Dendritic cell treated with granulocyte-macrophage colony-stimulating factor and Interleukin-4, amounts not matched to agents 40 ng/mL and 50 ng/mL, for 4 days (primary cell): ENCODE measurements around the gene GJA1.
"Not testable (repeated sequence)": the region's sequence is repeated elsewhere in the genome, so short reads cannot be mapped to it uniquely, and the experiment has no call there.

Experiments
- H3K27ac Mint-ChIP-seq: one replicate; pipeline ENCODE4 v1.8.0; 2022; ENCODE audit warnings: mild to moderate bottlenecking, mixed read lengths
- H3K27me3 Mint-ChIP-seq: one replicate; pipeline ENCODE4 v1.8.0; 2022; ENCODE audit warnings: mild to moderate bottlenecking, mixed read lengths
- H3K36me3 Mint-ChIP-seq: one replicate; pipeline ENCODE4 v1.8.0; 2022; ENCODE audit warnings: low read depth, mixed read lengths
- H3K4me1 Mint-ChIP-seq: one replicate; pipeline ENCODE4 v1.8.0; 2022; ENCODE audit warnings: low read depth, mixed read lengths
- H3K4me3 Mint-ChIP-seq: one replicate; pipeline ENCODE4 v1.8.0; 2022; ENCODE audit warnings: mild to moderate bottlenecking, moderate library complexity, mixed read lengths
- H3K9me3 Mint-ChIP-seq: one replicate; pipeline ENCODE4 v1.8.0; 2022; ENCODE audit warnings: mixed read lengths
- intact Hi-C: fragments of 100-400 bp; cut with micrococcal nuclease; formaldehyde crosslinking; loops from one replicate; pipeline ENCODE4 v1.15.0; 2022

GJA1 gene

GRCh38 chr6:121435444-121436069 is at the start of gene GJA1:
GJA1 (plus strand) TSS chr6:121435646; CDS start chr6:121446848, 11,202 bp downstream.
- peaks cover 35% of the 10 kb centered on the region for H3K27me3 Mint-ChIP-seq
- intact Hi-C loops, result no loop called here
- H3K4me3 Mint-ChIP-seq, result no peak within 1 kb of the TSS
- no peaks in the 10 kb centered on the region for H3K9me3 Mint-ChIP-seq
- no peaks in the 10 kb centered on the region for H3K36me3 Mint-ChIP-seq
- no peak within 1 kb of the TSS for H3K27ac Mint-ChIP-seq
- H3K4me1 Mint-ChIP-seq, result peaks cover 18% of the 10 kb centered on the region

- H3K9me3 Mint-ChIP-seq, H3K4me3 Mint-ChIP-seq, H3K27me3 Mint-ChIP-seq, intact Hi-C loops, H3K36me3 Mint-ChIP-seq, H3K4me1 Mint-ChIP-seq, H3K27ac Mint-ChIP-seq: not testable (repeated sequence)
Measured at GRCh38 chr6:121386551-121386950, 48.9 kb upstream of the GJA1 start.

- intact Hi-C loops, result no loop called here
- H3K4me3 Mint-ChIP-seq, result no peak overlapping the region
- no peak overlapping the region for H3K27ac Mint-ChIP-seq
- no peaks in the 10 kb centered on the region for H3K9me3 Mint-ChIP-seq
- H3K4me1 Mint-ChIP-seq, result no peaks in the 10 kb centered on the region
- no peaks in the 10 kb centered on the region for H3K27me3 Mint-ChIP-seq
- H3K36me3 Mint-ChIP-seq, result no peaks in the 10 kb centered on the region
Measured at GRCh38 chr6:121389419-121389818, 46.0 kb upstream of the GJA1 start.

GRCh38 chr6:121393731-121394505 is 41.5 kb upstream of the GJA1 start:
- Mint-ChIP-seq H3K4me3 (no peak overlapping the region), H3K27me3 (no peaks in the 10 kb centered on the region), H3K4me1 (no peaks in the 10 kb centered on the region), H3K27ac (no peak overlapping the region), H3K9me3 (no peaks in the 10 kb centered on the region), H3K36me3 (no peaks in the 10 kb centered on the region)
- intact Hi-C loops, result no loop called here

GRCh38 chr6:121395736-121396135 is 39.7 kb upstream of the GJA1 start:
- intact Hi-C loops, result no loop called here
- Mint-ChIP-seq H3K4me3 (no peak overlapping the region), H3K36me3 (no peaks in the 10 kb centered on the region), H3K4me1 (no peaks in the 10 kb centered on the region), H3K9me3 (no peaks in the 10 kb centered on the region), H3K27me3 (no peaks in the 10 kb centered on the region), H3K27ac (no peak overlapping the region)

GRCh38 chr6:121397188-121397587 is 38.3 kb upstream of the GJA1 start:
- H3K27ac Mint-ChIP-seq, H3K4me1 Mint-ChIP-seq, H3K27me3 Mint-ChIP-seq, intact Hi-C loops, H3K4me3 Mint-ChIP-seq, H3K36me3 Mint-ChIP-seq, H3K9me3 Mint-ChIP-seq: not testable (repeated sequence)

- H3K36me3 Mint-ChIP-seq, result no peaks in the 10 kb centered on the region
- H3K4me1 Mint-ChIP-seq, result no peaks in the 10 kb centered on the region
- no peaks in the 10 kb centered on the region for H3K27me3 Mint-ChIP-seq
- intact Hi-C loops, result no loop called here
- H3K9me3 Mint-ChIP-seq, result no peaks in the 10 kb centered on the region
- H3K4me3 Mint-ChIP-seq, result no peak overlapping the region
- H3K27ac Mint-ChIP-seq, result no peak overlapping the region
Measured at GRCh38 chr6:121398127-121398526, 37.3 kb upstream of the GJA1 start.

- Mint-ChIP-seq H3K4me3 (no peak overlapping the region), H3K9me3 (no peaks in the 10 kb centered on the region), H3K27ac (no peak overlapping the region), H3K27me3 (no peaks in the 10 kb centered on the region), H3K4me1 (no peaks in the 10 kb centered on the region), H3K36me3 (no peaks in the 10 kb centered on the region)
- intact Hi-C loops, result loop anchor here (5.0 kb wide), 1 partner anchor 343 kb away; no protein-coding TSS in a partner anchor
Measured at GRCh38 chr6:121399966-121400365, 35.5 kb upstream of the GJA1 start.

- Mint-ChIP-seq H3K4me1 (no peaks in the 10 kb centered on the region), H3K4me3 (no peak overlapping the region), H3K27me3 (no peaks in the 10 kb centered on the region), H3K27ac (no peak overlapping the region), H3K9me3 (no peaks in the 10 kb centered on the region), H3K36me3 (no peaks in the 10 kb centered on the region)
- intact Hi-C loops, result loop anchor here (5.0 kb wide), 1 partner anchor 347 kb away; no protein-coding TSS in a partner anchor
Measured at GRCh38 chr6:121403964-121404363, 31.5 kb upstream of the GJA1 start.

- Mint-ChIP-seq H3K9me3 (no peaks in the 10 kb centered on the region), H3K27me3 (no peaks in the 10 kb centered on the region), H3K36me3 (no peaks in the 10 kb centered on the region), H3K4me3 (no peak overlapping the region), H3K4me1 (no peaks in the 10 kb centered on the region), H3K27ac (no peak overlapping the region)
- intact Hi-C loops, result no loop called here
Measured at GRCh38 chr6:121405306-121405705, 30.1 kb upstream of the GJA1 start.

GRCh38 chr6:121408321-121408720 is 27.1 kb upstream of the GJA1 start:
- no peak overlapping the region for H3K27ac Mint-ChIP-seq
- H3K36me3 Mint-ChIP-seq, result no peaks in the 10 kb centered on the region
- intact Hi-C loops, result no loop called here
- H3K4me3 Mint-ChIP-seq, result no peak overlapping the region
- H3K27me3 Mint-ChIP-seq, result no peaks in the 10 kb centered on the region
- H3K4me1 Mint-ChIP-seq, result no peaks in the 10 kb centered on the region
- no peaks in the 10 kb centered on the region for H3K9me3 Mint-ChIP-seq

- H3K27me3 Mint-ChIP-seq, result no peaks in the 10 kb centered on the region
- H3K9me3 Mint-ChIP-seq, result no peaks in the 10 kb centered on the region
- no peak overlapping the region for H3K4me3 Mint-ChIP-seq
- intact Hi-C loops, result no loop called here
- H3K4me1 Mint-ChIP-seq, result no peaks in the 10 kb centered on the region
- H3K36me3 Mint-ChIP-seq, result no peaks in the 10 kb centered on the region
- no peak overlapping the region for H3K27ac Mint-ChIP-seq
Measured at GRCh38 chr6:121413879-121414278, 21.6 kb upstream of the GJA1 start.

GRCh38 chr6:121418346-121418745 is 17.1 kb upstream of the GJA1 start:
- H3K4me1 Mint-ChIP-seq, result no peaks in the 10 kb centered on the region

GRCh38 chr6:121426686-121427085 is 8.8 kb upstream of the GJA1 start:
- no peak overlapping the region for H3K27ac Mint-ChIP-seq
- intact Hi-C loops, result no loop called here
- H3K27me3 Mint-ChIP-seq, result no peaks in the 10 kb centered on the region
- H3K4me3 Mint-ChIP-seq, result no peak overlapping the region
- H3K9me3 Mint-ChIP-seq, result no peaks in the 10 kb centered on the region
- no peaks in the 10 kb centered on the region for H3K4me1 Mint-ChIP-seq
- H3K36me3 Mint-ChIP-seq, result no peaks in the 10 kb centered on the region

More at GRCh38 chr6:121418346-121418745, 17.1 kb upstream of the GJA1 start:
- no peaks in the 10 kb centered on the region for H3K9me3 Mint-ChIP-seq
- no peak overlapping the region for H3K27ac Mint-ChIP-seq
- no peaks in the 10 kb centered on the region for H3K36me3 Mint-ChIP-seq
- intact Hi-C loops, result no loop called here
- no peak overlapping the region for H3K4me3 Mint-ChIP-seq
- no peaks in the 10 kb centered on the region for H3K27me3 Mint-ChIP-seq
